Common myeloid progenitor, CD34-positive (primary cell): Measurements from ENCODE around the gene WDR82. TPM values are rescaled to one million over a fixed set of nuclear protein-coding genes. Genes with fewer than 3 reads are reported as not detected.

ENCODE experiments used
- CTCF ChIA-PET: fragments of 350-600 bp; sonication (Branson Sonifier 250); formaldehyde crosslinking; loops from one replicate; lab custom pipeline; 2021; ENCODE audit warnings: antibody characterized with exemption; lab: Charles Lee
- POLR2A ChIA-PET: fragments of 350-600 bp; sonication (Branson Sonifier 250); formaldehyde crosslinking; loops from one replicate; lab custom pipeline; 2021; ENCODE audit warnings: antibody characterized with exemption; lab: Charles Lee
- DNase-seq, 3 donors: peaks; one replicate each; pipeline versions ENCODE4 v3.0.0 to v3.0.0-alpha.2; 2013
- H3K27ac ChIP-seq, 2 experiments: 1 replicate in 1 of 2; 2 replicates in 1 of 2; pipeline ENCODE4 v1.7.0; 2013; ENCODE audit warnings: inconsistent platforms in 2 of 2, low read length in 2 of 2, mild to moderate bottlenecking in 2 of 2, low read depth in 1 of 2, moderate library complexity in 1 of 2; ENCODE audit not compliant: severe bottlenecking in 2 of 2, insufficient read depth in 1 of 2, poor library complexity in 1 of 2
- H3K27me3 ChIP-seq, 5 experiments: replicated peaks in 2 of 5; 1 replicate in 3 of 5; 2 replicates in 2 of 5; pipeline versions ENCODE4 v1.6.1 to v1.7.0; 2013; ENCODE audit warnings: low read length in 4 of 5, mild to moderate bottlenecking in 2 of 5, moderate library complexity in 2 of 5, inconsistent platforms in 1 of 5; ENCODE audit not compliant: insufficient read depth in 5 of 5, control insufficient read depth in 4 of 5
- H3K36me3 ChIP-seq, 4 experiments: 1 replicate in 2 of 4; 2 replicates in 2 of 4; pipeline versions ENCODE4 v1.6.1 to v1.7.0; 2013; ENCODE audit warnings: low read length in 3 of 4, control low read depth in 1 of 4, mild to moderate bottlenecking in 1 of 4; ENCODE audit not compliant: control insufficient read depth in 4 of 4, insufficient read depth in 4 of 4
- H3K4me1 ChIP-seq, 4 experiments: 1 replicate in 3 of 4; 2 replicates in 1 of 4; pipeline versions ENCODE4 v1.6.1 to v1.7.1; 2013; ENCODE audit warnings: low read length in 3 of 4, mild to moderate bottlenecking in 3 of 4, control low read depth in 1 of 4, inconsistent platforms in 1 of 4, moderate library complexity in 1 of 4; ENCODE audit not compliant: control insufficient read depth in 4 of 4, insufficient read depth in 4 of 4; ENCODE audit errors: control extremely low read depth in 1 of 4
- H3K4me3 ChIP-seq, 7 experiments: 1 replicate in 4 of 7; 2 replicates in 3 of 7; pipeline versions ENCODE4 v1.5.1 to v1.7.0; 2013; ENCODE audit warnings: mild to moderate bottlenecking in 7 of 7, low read length in 6 of 7, moderate library complexity in 6 of 7, inconsistent platforms in 2 of 7, low read depth in 2 of 7, control low read depth in 1 of 7; ENCODE audit not compliant: insufficient read depth in 4 of 7, control insufficient read depth in 1 of 7; ENCODE audit errors: extremely low read depth in 1 of 7
- H3K9me3 ChIP-seq, 5 experiments: 1 replicate in 4 of 5; 2 replicates in 1 of 5; pipeline versions ENCODE4 v1.6.1 to v1.7.1; 2013; ENCODE audit warnings: low read length in 4 of 5, mild to moderate bottlenecking in 2 of 5, inconsistent platforms in 1 of 5, low read depth in 1 of 5, moderate library complexity in 1 of 5; ENCODE audit not compliant: control insufficient read depth in 4 of 5, insufficient read depth in 2 of 5; ENCODE audit errors: control extremely low read depth in 1 of 5
- whole genome bisulfite sequencing: methylation state at CpG from one replicate; pipeline ENCODE4 v1.1.5; 2013; ENCODE audit not compliant: insufficient coverage; 5-methylcytosine and 5-hydroxymethylcytosine counted together
- polyA plus RNA-seq: library from polyadenylated mRNA; unstranded; fragments of 120-200 nt; gene quantifications from one replicate; pipeline ENCODE4 v1.2.1, GENCODE V29; 2013

The WDR82 gene
- polyA plus RNA-seq, result 60.0 TPM

- Histone ChIP-seq H3K27me3 (no peaks in the 10 kb centered on the region), H3K36me3 (peaks cover 0 to 15% (median 4%) of the 10 kb centered on the region in 4 experiments), H3K4me1 (peaks cover 30 to 62% (median 47%) of the 10 kb centered on the region in 4 experiments), H3K27ac (peak within 1 kb of the TSS; percentile 86 to 90), H3K4me3 (peak within 1 kb of the TSS; percentile 83 to 97 (median 94)), H3K9me3 (no peaks in the 10 kb centered on the region)
- WGBS, result under 1% methylated on average over 38 of the region's 58 CpGs
- POLR2A ChIA-PET, result interaction anchor here (0.6 to 2.2 kb wide), 11 partner anchors 9 to 263 kb away, joined by 3 to 15 read pairs (median 4); partner anchors contain the start of genes GLYCTK, PPM1M, TLR9 and TWF2
- DNase-seq, result peak; percentile 93 to 96 (median 95)
- CTCF ChIA-PET, result interaction anchor here (0.9 to 8.3 kb wide), 16 partner anchors 11 to 61 kb away, joined by 3 to 74 read pairs (median 6); partner anchors contain the start of genes PPM1M, TLR9 and TWF2
Observed at GRCh38 chr3:52278510-52279069, at the start of gene WDR82. Gene WDR82, minus strand, starts transcription at chr3:52278649. Its CDS starts 288 bp downstream, at chr3:52278361.

- Histone ChIP-seq H3K27me3 (no peaks in the 10 kb centered on the region), H3K27ac (no peak overlapping the region), H3K36me3 (peaks cover 0 to 29% (median 7%) of the 10 kb centered on the region in 4 experiments), H3K9me3 (no peaks in the 10 kb centered on the region), H3K4me1 (no peaks in the 10 kb centered on the region), H3K4me3 (no peak overlapping the region)
- POLR2A ChIA-PET, result no interaction called here
- 98% methylated on average over 5 of the region's 5 CpGs for WGBS
- DNase-seq, result no peak
- CTCF ChIA-PET, result interaction anchor here (1.0 to 23.2 kb wide), 5 partner anchors 8 to 107 kb away, joined by 3 to 471 read pairs (median 4); partner anchors contain the start of gene GLYCTK
Observed at GRCh38 chr3:52327486-52328290, 49.2 kb upstream of the WDR82 start.

- Histone ChIP-seq H3K27me3 (no peaks in the 10 kb centered on the region), H3K4me3 (no peak overlapping the region), H3K27ac (no peak overlapping the region), H3K4me1 (no peaks in the 10 kb centered on the region), H3K36me3 (peaks cover 0 to 23% (median 5%) of the 10 kb centered on the region in 4 experiments), H3K9me3 (no peaks in the 10 kb centered on the region)
- ChIA-PET POLR2A (no interaction called here), CTCF (interaction anchor here (1.1 to 23.2 kb wide), 4 partner anchors 12 to 107 kb away, joined by 3 to 471 read pairs (median 10); partner anchors contain the start of gene GLYCTK)
- no peak for DNase-seq
- 97% methylated on average over 5 of the region's 6 CpGs for WGBS
Observed at GRCh38 chr3:52326976-52327375, 48.5 kb upstream of the WDR82 start.

- Histone ChIP-seq H3K27ac (no peak overlapping the region), H3K9me3 (no peaks in the 10 kb centered on the region), H3K4me3 (no peak overlapping the region), H3K36me3 (peaks cover 0 to 15% (median under 1%) of the 10 kb centered on the region in 4 experiments), H3K4me1 (no peaks in the 10 kb centered on the region), H3K27me3 (no peaks in the 10 kb centered on the region)
- ChIA-PET CTCF (interaction anchor here (23.2 kb wide), 1 partner anchor 34 kb away, joined by 471 read pairs; the partner anchor contains the start of gene GLYCTK), POLR2A (no interaction called here)
- DNase-seq, result no peak
Observed at GRCh38 chr3:52325686-52326085, 47.2 kb upstream of the WDR82 start.

GRCh38 chr3:52324676-52325075 is 46.2 kb upstream of the WDR82 start:
- DNase-seq, result no peak
- H3K27ac ChIP-seq, result no peak overlapping the region
- no peak overlapping the region for H3K4me3 ChIP-seq
- CTCF ChIA-PET, result interaction anchor here (1.9 to 23.2 kb wide), 2 partner anchors 15 to 33 kb away, joined by 6 to 471 read pairs; partner anchors contain the start of gene GLYCTK
- no peaks in the 10 kb centered on the region for H3K27me3 ChIP-seq
- peaks cover 0 to 15% (median 1%) of the 10 kb centered on the region in 4 experiments for H3K36me3 ChIP-seq
- POLR2A ChIA-PET, result no interaction called here
- no peaks in the 10 kb centered on the region for H3K4me1 ChIP-seq
- no peaks in the 10 kb centered on the region for H3K9me3 ChIP-seq
- WGBS, result 98% methylated on average over 7 of the region's 9 CpGs

- peaks cover 0 to 15% (median 3%) of the 10 kb centered on the region in 4 experiments for H3K36me3 ChIP-seq
- H3K4me3 ChIP-seq, result no peak overlapping the region
- H3K27ac ChIP-seq, result no peak overlapping the region
- ChIA-PET POLR2A (no interaction called here), CTCF (interaction anchor here (1.2 to 23.2 kb wide), 3 partner anchors 16 to 70 kb away, joined by 3 to 471 read pairs (median 6); partner anchors contain the start of gene GLYCTK)
- no peak for DNase-seq
- no peaks in the 10 kb centered on the region for H3K4me1 ChIP-seq
- H3K27me3 ChIP-seq, result no peaks in the 10 kb centered on the region
- no peaks in the 10 kb centered on the region for H3K9me3 ChIP-seq
- WGBS, result 95% methylated on average over 9 of the region's 11 CpGs
Observed at GRCh38 chr3:52323526-52324295, 45.3 kb upstream of the WDR82 start.
